Activated CD4-positive, CD25-positive, alpha-beta regulatory T cell treated with anti-CD3 and anti-CD28 coated beads, Interleukin-2, amount 50 U/mL, for 16 hours (primary cell): ENCODE data around the gene BANK1.

Source experiments
- DNase-seq: peaks from one replicate; pipeline ENCODE4 v3.0.0-alpha.2; 2020; ENCODE audit warnings: low read depth, low spot score

BANK1 gene

GRCh38 chr4:101956068-101956825, 165.7 kb downstream of the BANK1 start:
- DNase-seq = no peak

DNA sequence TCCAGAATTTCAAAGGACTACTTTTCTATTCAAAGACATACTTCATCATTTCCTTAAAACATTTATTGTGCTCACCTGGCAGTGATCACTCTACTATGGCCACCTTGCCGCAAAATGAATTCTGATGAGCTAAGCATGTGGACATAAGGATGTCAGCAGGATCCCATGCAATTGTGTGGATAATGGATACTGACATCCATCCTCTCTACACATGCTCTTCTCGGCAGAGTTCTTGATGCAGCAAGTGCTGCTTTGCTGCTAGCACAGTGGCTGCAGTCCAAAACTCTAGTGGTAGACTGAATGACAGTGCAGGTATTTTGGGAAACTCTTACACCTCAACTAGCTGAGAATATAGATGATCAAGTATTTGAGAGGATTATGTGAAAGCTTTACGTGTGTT, 168.0 kb downstream of the BANK1 start:
- DNase-seq = no peak

DNA sequence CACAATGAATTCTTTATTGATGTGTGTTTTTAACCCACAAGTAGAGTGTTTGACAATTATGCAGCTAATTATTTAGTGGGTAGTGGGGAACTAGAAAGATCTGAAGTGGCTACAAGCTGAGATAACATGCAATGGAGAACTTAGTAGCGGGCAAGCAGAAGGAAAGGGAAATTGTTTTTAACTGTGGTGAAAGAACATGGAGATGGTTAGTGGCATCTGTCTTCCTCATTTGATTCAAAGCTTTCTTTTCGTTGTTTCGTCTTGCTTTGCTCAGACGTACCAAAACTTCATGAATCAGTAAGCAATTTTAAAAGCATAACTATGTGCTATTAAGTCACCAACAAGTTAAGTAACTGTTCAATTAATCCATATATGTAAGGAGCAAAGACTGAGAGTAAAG, 169.9 kb downstream of the BANK1 start:
- DNase-seq = no peak

- DNase-seq = no peak
Observed at GRCh38 chr4:101961144-101961543, 170.6 kb downstream of the BANK1 start.

- no peak for DNase-seq
Observed at GRCh38 chr4:101967697-101968346, 177.3 kb downstream of the BANK1 start.

DNA sequence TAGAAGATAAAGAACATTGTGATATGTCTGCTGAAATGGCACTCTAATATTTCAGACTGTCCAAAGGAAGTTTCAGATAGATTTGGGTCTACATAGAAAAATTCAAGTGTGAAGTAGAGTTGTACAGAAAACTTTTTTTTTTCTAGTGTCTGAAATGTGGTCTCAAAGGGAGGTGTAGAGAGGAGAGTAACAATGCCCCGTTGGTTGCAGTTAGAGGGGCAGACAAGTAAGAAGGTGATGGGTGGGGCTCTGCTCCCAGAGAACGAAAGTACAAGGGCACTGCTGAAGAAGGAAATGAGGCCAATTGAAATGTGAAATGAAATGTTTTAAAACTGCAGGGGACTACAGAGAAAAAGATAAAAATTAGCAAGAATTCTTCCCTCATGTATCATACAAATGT, 177.8 kb downstream of the BANK1 start:
- DNase-seq = no peak

DNA sequence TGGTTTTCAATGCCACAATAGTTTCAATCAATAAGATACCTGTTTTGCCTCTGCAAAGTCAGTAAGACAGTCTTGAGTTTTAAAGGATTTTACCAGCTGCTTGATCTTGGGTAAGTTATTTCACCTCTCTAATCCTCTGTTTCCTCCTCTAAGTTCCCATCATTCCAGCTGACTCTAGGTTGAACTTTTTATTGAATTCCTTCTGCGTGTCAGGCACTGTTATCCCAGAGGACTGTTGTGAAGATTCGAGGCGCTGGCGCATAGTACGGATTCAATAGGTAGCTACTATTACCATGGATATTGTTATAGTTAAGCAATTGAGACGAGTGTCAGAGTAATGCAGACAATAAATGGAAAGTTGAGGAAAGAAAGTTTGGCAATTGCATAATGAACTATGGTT, 179.4 kb downstream of the BANK1 start:
- DNase-seq = no peak

DNA sequence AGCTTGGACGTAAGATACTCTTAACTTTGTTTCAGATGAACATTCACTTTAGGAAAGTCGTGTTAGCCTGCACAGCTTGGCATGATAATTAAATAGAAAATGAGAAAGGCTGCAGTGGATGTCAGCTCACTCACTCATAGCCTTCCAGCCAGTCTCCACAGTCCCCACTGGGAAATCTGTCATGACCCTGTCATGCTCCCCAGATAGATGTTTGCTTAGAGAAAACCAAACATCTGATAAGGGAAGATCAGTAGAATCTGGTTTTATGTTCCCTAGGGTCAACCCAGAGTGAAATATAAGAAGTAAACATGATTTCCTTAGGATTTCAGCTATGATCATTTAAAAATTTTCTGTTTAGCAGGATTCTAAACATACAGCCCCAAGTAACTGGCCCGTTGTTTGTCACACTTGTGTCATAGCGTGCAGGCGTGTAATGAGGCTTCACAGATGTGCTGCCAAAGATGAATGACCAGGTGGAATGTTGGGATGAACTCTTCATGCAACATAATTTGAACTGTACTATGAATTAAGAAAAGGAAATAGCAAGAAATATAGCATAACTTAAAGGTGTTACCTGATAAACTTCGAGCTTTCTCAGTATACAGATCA, 180.1 kb downstream of the BANK1 start:
- no peak for DNase-seq

GRCh38 chr4:101972791-101973190, 182.3 kb downstream of the BANK1 start:
- no peak for DNase-seq

- DNase-seq = no peak
Observed at GRCh38 chr4:101973361-101973760, 182.8 kb downstream of the BANK1 start.

DNA sequence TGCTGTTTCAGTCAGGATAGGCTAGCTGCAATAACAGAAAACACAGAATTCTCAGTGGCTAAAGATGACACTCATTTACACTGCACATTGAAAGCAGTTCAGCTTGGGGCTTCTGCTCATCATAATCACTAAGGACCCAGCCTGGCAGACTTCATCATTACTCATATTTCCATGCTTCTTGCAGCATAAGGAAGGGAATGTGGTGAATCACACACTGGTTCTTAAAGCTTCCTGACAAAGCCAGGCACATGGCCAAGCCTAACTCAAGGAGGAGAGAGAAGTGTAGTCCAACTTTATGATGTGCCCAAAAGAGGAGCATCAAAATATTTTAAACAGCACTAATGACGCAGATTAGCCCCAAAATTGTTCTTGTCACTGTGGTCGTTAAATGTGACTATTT, 186.5 kb downstream of the BANK1 start:
- DNase-seq = no peak

- DNase-seq = no peak
Observed at GRCh38 chr4:101981756-101982155, 191.2 kb downstream of the BANK1 start.

DNA sequence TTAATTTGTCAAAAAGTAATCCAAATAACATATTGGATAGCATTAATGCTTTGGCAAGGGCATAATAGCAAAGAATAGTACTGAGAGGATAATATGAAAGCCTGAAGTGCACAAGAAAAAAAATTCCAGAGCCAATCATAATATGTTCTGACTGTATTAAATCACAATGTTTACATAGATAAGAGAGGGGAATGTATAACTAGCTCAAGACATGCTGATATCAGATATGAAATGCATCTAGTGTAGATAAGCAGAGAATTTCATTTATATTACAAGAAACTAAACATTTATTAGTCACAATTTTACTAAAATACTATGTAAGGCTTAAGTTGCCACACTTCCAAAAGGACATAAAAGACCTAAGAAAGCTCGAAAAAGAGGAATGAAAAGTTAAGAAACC, 193.3 kb downstream of the BANK1 start:
- no peak for DNase-seq

- DNase-seq = no peak
Observed at GRCh38 chr4:101987623-101988243, 197.2 kb downstream of the BANK1 start.

- DNase-seq = no peak
Observed at GRCh38 chr4:101989551-101989950, 199.0 kb downstream of the BANK1 start.

GRCh38 chr4:101992446-101992845, 201.9 kb downstream of the BANK1 start:
- no peak for DNase-seq

DNA sequence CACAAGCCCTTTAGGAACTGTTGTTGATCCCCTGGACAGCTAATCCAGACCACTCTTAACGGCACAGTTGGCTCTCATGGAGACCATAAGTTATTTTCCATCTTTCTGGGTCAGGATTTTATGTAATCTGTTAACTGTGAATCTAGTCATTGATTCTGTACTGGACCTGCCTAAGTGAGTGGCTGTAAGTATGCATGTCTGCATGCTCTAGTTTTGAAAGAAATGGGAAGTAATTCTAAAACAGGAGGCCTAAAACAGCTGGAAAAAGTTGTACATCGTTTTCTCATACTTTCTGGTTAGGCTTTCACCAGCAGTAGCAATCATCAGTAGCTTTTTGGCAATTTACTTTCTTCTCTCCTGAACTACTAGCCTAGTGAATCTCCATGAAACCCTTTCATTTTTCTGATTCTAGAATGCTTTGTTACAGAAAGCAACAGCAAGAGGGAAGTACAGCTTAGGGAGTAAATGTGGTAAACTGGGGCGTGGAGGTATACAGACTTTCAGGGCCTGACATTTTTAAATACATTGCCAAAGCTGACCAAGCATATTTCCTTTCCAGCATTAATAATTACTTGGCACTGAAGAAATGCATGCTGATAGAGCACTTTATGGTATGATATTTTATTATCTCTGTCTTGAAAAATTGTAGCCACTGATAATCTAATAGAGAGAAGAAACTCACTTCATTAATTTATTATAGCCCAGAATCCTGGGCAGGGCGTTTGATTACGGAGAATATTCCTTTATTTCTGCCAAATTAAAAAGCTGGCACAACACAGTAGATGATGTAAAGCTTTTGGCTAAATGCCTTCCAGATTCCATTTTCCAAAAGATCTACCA, 202.7 kb downstream of the BANK1 start:
- no peak for DNase-seq

DNA sequence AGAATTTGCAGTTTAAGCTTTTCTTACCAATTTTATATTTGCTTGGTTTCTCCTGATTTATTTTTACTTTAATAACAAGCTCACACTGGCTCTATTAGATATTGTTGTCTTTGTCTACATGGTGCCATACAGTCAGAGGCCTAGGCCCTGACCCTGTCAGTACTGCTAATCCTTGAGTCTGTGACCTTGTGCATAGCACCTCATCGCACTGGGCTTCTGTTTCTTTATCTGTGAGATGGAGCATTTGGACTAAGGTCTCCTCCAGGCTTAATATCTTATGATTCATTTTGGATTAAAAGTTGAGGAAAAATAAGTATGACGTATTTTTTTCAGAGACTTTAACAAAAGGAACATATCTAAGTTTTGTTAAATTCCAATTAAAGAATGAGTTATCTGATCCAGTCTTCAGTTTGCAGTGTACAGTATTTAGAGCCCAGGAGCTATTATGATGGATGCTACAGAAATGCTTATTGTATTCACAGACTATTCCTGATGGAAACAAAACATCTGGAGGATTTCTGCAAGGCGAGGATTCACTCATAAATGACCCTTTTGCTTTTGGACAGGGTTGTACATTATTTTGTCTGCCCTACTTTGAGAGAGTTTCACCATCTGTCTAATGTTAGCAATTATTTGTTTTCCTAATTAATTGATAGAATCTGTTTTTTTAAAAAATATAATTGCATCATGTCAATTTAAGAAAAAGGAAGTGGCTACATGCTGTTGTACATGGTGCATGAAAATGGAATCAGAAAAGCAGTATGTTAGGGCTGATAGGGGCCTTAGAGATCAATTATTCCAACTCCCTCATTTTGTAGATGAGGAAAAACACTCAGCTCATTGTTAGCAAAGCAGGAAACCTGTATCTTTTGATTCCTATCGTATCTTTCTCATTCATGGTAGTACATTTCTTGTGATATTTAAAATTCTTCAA, 203.6 kb downstream of the BANK1 start:
- DNase-seq = no peak

- no peak for DNase-seq
Observed at GRCh38 chr4:102007959-102008425, 217.5 kb downstream of the BANK1 start.

DNA sequence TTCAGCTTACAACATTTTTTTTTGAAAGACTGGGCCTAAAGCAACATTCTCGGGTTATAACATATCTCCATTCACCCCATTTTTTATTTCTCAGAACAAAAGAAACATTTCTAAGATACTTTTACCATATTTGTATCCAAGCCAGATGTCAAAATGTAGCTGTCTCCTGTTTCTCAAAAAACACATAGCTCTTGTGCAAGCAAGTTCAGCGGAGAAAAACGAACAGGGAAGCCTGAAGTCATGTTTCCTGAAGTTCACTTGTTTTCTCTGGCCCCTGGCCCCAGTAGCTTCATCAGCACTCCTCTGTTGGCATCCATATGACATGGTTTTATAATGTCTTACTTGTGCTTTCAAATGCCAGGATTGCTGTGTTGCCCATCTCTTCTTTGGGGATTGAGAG, 218.2 kb downstream of the BANK1 start:
- no peak for DNase-seq
